Fibroblast of skin of scalp (primary cell): ENCODE results near the gene KLHL8. TPM values are rescaled to one million over a fixed set of nuclear protein-coding genes. Genes with fewer than 3 reads are reported as not detected.

Experiments
- DNase-seq: peaks from one replicate; pipeline ENCODE4 v3.0.0-alpha.2; 2013
- polyA plus RNA-seq, 2 experiments: library from polyadenylated mRNA; unstranded; fragments of 120-200 nt; gene quantifications; one replicate each; pipeline ENCODE4 v1.2.1, GENCODE V29; 2013; ENCODE audit not compliant: insufficient read length in 2 of 2

The KLHL8 gene
- 6.9 TPM for polyA plus RNA-seq (2013, experiment 1 of 2; ENCODE audit: insufficient read length)
- 7.4 TPM for polyA plus RNA-seq (2013, experiment 2 of 2; ENCODE audit: insufficient read length)

DNA sequence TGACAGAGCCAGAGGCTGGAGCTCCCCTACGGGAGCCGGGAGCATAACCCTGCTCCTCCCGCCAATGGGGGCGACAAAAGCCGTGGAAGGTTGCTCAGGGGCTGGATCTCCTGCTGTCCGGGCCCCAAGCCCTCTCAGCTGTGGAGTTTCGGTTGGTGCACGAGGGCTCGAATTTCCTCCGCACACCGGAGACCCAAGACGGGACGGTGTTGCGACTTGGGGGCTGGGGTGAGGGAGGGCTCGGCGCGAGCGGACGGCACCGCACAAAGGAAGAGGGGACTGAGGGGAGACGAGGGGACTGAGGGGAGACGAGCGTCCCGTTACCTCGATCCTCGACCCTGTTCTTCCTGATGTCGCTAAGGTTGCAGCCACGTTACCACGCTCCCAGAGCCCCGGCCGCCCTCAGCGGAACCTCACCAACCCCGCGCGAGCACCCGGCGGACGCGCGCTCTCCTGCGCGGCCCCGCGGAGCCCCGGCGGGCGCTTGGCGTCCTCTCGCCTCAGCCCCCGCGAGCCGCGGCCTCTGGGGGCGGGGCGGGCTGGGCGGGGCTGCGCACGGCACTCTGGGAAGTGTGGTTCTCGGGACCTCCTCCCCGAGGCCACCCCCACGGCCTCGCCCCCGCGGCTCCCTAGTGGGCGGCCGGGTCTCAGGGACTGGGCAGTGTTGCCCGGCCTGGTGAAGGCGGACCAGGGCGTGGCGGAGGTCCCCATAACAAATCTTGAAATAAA, at the start of gene KLHL8:
Gene KLHL8 (minus strand): TSS at position 525 of the 729 bp plus-strand sequence. CDS start 25,079 bp downstream, outside the sequence.
- DNase-seq: peak; percentile 90

DNA sequence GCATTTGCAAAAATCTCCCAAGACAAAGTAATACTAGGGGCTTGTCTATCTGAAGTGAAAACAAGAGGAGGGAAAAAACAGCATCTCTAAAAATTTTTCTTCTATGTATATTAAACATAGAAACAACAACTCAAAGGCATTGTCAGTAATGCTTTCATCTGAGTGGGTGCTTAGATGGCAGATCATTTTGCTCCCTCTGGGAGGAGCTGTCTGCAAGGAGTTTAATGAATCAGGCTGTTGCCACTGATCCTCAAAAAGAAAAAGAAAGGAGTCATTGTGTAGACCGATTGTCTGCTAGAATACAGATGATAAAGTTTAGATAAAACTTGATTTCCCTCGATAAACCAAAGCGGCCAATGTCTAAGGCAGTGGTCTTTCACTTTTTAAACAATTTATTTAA, 49.7 kb upstream of the KLHL8 start:
- peak; percentile 34 for DNase-seq

DNA sequence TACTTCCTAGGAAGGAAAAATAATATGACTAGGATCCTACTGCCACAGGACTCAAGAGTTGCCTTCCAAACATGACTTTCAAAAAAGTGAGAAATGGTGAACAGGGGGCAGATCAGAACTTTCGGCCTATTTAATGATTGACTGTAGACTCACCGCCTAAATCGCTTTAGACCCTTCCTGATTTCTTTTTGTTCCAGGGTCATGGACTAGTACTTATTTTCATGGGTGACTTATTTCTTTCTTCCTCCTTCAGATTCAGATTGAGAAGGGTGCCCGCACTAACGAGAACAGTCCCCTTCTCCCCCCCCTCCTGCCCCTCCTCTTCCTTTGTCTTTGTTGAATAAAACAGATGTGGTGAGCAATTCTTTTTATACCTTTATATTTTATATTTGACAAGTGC, 48.0 kb upstream of the KLHL8 start:
- DNase-seq: no peak

DNA sequence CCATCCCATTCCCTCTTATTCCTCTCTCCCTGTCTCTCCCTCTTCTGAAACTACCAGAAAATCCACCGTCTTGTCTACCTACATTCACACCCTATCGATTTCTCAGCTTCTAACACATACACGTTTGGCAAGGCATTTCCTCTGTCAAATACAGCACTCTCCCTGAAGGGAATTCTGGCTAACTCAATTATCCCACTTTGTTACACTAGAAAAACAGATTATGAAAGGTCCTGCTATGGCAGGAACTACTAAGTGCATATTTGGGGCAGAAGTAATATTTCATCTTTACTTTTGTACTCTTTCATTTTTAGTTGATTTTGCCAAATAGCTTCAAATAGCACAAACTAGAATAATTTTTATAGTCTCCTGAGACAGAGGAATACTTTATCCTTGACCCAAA, 46.6 kb upstream of the KLHL8 start:
- DNase-seq: no peak

DNA sequence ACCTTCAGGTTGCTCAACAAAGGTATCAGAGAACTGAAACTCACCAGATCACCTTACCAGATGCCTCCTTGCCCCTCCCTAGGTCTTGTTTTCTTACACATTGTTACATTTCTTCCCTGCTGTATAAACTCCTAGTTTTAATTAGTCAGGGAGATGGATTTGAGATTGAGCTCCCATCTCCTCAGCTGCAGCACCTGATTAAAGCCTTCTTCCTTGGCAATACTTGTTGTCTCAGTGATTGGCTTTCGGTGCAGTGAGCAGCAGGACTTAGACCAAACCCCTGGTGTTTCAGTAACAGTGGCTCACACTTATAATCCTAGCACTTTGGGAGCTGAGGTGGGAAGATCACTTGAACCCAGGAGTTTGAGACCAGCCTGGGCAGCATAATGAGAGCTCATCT, 42.5 kb upstream of the KLHL8 start:
- no peak for DNase-seq

DNA sequence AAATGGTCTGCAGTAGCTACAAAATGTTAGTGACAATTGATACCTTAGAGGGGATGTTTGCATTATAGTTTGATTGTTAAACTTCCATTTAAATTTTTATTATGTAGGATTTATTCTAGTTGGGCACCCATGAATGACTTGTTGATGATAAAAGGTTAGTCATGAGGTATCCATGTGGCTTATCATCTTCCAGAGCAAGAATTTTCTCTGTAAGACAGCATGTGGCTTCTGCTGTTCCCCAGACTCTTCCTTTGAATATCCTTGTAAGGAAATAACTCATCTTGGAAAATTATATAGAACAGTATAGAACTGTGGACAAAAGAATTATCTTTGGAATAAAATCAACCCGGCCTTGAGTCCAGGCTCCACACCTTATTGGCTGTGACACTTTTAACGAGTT, 40.1 kb upstream of the KLHL8 start:
- no peak for DNase-seq

DNA sequence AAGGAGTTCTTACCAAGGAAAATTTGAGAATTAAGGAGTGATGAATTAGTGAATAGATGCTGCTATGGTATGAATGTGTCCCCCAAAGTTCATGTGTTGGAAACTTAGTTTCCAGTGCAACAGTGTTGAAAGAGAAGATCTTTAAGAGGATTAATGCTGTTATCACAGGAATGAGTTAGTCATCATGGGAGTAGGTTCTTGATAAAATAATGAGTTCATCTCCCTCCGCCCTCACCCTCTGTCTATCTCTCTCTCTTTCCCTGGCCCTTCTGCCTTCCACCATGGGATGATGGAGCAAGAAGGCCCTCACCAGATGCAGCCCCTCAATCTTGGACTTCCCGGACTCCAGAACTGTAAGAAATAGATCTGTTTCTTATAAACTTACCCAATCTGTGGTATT, 38.3 kb upstream of the KLHL8 start:
- no peak for DNase-seq

DNA sequence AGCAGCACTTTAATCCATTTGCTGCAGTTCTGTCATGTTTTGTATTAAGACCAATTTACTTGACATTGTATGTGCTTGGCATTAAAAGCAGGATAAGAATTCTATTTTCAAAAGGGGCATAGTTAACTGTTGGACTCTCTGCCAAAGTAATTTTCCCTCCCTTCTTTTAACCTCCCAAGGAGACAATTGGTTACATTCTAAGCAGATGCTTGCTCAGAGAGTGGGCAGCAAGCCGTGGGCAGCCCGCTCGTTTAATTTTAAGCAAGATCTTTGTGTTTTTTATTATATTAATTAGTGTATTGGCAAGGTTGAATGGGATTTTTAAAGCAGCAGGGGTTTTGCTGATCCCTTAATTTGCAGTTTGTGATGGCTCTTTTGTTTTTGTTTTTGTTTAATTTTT, 37.1 kb upstream of the KLHL8 start:
- no peak for DNase-seq

DNA sequence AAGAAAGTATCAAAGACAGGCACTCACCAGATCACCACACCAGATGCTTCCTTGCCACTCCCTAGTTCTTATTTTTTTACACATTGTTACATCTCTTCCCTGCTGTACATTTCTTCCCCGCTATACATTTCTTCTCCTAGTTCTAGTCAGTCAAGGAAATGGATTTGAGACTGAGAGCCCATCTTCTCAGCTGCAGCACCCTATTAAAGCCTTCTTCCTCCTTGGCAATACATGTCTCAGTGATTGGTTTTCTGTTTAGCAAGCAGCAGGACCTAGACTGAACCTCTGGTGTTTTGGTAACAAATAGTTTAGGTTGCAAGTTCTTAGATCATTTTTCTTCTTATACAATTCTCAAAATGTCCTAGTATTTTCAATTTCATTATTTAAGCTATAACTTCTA, 35.3 kb upstream of the KLHL8 start:
- no peak for DNase-seq

DNA sequence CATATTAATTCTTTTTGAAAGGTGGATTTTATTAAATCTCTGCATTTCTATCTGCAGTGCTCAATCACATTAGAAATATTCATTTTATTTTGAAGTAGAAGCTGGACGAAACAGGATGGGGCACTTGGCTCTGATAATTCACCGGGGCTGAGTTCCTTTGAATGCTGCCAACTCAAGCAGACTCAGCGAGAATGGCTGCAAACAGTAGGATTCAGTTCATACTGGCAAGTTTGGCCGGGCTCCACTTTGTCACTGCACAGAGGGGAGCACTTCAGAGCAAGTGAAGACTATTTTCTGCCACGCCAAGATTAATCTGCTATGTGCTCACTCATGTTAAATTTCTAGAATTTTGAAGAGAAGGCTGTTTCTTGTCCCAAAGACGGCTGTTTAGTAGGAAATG, 30.7 kb upstream of the KLHL8 start:
- no peak for DNase-seq

DNA sequence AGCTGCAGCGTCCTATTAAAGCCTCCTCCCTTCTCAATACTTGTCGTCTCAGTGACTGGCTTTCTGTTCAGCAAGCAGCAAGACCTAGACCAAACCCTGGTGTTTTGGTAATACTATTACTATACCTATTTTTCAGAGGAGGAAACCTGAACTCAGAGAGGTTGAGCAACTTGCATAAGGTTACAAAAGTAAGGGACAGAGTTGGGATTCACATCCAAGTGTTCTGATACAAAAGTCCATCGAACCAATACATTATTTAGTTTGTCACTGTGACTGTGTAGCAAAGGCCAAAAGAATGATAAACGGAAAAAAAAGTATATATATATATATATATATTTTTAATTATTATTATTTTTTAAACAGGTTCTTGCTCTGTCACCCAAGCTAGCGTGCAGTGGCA, 29.9 kb upstream of the KLHL8 start:
- DNase-seq: no peak

DNA sequence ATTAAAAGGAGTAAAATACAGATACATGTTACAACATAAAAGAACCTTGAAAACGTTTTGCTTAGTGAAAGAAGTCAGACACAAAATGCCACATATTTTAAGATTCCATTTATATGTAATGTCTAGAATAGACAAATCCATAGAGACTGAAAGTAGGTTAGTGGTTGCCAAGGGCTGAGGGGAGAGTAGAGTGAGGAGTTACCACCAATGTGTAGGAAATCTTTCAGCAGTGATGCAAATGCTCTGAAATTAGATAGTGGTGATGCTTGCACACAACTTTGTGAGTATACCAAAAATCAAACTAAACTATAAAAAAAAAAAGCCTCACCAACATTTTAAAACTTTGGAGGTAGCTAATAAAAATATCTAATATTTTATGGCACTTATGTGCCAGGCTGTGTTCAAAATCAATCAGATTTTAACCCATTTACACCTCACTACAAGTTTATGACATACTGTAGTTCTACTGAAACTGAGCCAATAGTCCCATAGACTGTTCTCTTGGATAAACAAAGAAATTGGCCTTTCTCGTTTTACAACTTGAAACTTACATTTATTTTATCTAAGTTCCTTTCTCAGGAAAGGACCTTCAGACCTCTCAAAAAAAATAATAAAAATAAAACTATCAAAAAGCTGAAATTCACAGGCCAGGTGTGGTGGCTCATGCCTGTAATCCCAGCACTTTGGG, 29.1 kb upstream of the KLHL8 start:
- DNase-seq: no peak

DNA sequence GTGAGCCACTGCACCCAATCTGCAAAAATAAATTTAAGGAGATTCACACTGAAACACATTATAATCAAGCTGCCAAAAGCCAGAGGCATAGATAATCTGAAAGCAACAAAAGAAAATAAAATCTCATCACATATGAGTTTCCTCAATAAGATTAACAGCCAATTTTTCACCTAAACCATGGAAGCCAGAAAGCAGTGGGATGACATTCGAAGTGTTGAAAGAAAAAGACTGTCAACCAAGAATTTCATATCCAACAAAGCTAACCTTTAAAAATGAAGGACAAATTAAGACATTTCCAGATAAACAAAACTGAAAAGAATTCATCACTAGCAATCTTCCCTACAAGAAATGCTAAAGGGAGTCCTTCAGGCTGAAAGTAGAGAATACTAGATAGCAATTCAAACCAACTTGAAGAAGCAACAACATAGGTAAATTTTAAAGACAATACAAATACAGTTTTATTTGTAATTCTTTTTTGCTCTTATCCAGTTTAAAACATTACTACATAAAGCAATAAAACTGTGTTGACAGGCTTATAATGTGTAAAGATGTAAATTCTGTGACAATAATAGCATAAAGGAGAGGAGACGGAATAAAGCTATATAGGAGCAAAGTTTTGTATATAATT, 23.1 kb upstream of the KLHL8 start:
- no peak for DNase-seq

DNA sequence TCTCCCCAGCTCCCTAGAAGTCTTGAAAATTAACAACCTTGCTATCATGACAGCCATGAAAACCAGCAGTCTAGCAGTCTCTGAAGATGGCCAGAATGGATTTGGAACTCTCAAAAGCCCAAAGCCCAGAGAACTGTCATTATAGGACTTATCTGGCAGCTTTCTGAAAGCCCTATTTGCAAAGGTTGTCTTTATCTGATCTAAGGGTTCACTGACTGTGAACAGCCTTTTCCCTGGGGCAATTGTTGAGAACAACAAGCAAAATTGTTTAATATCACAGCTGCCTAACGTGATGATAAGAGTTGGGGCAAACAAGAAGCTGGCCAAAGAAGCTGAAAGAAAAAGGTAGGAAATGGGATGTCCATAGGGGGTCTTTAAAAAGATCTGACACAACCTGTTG, 20.9 kb upstream of the KLHL8 start:
- no peak for DNase-seq

DNA sequence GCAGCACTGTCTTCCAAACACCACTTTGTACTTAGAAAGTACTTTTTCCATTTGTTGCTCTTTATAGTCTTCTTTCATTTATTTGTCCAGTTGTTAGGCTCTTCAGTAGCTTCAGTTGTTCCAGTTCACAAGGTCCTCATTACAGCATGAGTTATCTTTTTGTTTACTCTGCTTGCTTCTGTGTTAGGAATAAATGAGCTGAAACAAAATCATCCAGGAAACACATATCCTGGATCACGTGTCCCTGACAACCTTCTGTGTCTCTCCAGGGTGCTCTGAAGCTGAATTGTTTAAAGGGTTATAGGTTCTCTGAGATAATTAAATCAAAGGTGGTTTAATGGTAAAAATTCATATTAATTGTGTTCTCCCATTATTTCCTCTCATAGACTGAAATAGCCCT, 19.9 kb upstream of the KLHL8 start:
- DNase-seq: no peak

DNA sequence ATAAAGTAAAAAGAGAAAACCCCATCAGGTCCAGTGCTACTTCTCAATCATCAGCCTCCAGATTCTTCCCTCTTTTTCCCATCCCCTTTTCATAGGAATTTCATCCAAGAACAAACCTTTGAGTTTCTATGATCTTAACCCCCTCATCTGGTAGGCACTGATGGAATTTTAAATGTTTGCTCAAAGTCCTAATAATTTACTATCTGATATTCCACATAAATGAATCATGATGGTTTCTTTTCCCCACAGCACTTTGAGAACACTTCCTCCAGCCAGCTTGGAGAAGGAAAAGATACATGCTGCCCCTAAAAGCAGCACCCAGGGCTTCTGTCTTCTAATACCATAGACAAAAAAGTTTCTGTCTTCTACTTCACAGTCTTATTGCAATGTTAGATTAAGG, 19.4 kb upstream of the KLHL8 start:
- peak; percentile 13 for DNase-seq

DNA sequence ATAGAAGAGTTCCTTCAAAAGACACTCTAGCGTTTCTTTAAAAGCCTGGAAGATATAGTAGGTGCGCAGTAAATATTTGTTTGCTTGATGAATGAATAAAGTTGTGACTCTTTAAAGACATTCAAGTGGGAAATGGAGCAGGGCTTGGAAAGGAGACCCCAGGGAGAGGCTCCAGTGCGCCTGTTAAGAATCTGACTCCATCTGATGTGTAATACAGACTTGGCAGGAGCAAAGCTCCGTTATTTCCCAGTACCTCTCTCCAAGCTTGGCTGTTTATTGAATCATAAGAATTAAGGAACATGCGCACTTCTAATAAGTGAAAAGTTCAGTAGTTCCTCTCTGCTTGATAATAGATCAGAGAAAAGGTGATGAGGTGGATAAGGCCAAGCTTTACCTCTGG, 18.8 kb upstream of the KLHL8 start:
- no peak for DNase-seq

DNA sequence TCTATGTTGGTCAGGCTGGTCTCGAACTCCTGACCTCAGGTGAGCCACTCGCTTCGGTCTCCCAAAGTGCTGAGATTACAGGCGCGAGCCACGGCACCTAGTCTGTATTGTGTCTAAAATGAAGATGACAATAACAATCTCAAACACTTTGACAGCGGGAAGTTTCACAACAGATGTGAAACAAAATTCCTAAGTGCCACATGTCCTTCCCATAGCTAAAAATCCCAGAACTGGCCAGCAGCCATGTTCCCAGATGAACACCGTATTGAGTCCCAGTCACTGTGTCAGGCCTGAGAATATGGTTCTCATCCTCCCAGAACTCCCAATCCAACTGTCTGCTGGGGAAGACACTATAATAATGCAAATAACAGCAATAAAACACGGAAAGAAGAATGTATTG, 16.4 kb upstream of the KLHL8 start:
- DNase-seq: peak; percentile 31

DNA sequence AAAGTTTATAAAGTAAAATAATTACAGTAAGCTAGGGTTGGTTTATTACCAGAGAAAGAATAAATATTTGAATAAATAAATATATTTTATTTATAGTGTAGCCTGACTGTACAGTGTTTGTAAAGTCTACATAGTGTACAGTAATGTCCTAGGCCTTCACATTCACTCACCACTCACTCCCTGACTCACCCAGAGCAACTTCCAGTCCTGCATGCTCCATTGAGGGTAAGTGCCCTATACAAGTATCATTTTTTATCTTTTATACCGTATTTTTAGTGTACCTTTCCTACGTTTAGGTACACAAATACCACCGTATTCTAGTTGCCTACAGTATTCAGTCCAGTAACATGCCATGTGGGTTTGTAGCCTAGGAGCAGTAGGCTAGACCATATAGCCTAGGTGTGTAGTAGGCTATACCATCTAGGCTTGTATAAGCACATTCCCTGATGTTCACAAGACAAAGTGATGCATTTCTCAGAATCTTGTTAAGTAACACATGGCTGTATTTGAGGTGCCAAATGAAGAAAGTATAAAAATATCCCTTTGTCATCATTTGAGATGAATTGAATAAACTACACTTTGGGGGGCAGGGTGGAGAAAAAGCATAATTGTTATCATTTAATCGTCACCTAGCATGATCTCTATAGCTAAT, 14.7 kb upstream of the KLHL8 start:
- DNase-seq: no peak

DNA sequence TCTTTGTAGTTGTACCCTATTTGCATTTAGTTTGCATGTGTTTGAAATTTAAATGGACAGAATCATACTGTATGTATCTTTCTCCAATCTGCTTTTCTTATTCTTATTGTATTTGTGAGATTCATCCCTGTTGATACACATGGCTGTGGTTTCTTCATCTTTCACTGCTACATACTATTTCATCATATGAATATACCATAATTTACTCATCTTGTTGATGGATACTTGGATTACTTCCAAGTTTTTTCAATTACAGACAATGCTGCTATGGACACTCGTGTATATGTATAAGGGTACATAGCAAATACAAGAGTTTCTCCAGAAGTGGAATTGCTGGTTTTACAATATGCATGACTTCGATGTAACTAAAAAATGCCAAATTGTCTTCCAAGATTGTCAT, 11.8 kb upstream of the KLHL8 start:
- peak; percentile 39 for DNase-seq

DNA sequence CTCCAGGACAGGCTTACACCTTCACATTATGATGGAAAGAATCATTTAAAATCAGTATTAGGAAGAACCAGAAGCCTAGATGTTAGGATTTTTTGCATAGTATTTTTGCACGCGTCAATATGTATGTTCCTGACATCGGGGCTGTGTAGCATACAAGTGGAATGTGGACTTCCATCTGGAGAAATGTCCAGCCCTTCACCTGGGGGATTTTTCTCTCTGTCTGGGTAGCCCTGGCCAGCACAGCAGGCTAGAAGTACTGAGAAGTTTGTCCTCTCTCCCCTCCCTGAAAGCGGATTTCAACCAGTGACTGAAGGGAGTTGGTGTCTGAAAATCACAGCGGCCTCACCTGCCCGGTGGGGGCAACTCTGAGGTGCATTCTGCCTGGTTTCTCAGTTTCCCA, 10.4 kb upstream of the KLHL8 start:
- no peak for DNase-seq

DNA sequence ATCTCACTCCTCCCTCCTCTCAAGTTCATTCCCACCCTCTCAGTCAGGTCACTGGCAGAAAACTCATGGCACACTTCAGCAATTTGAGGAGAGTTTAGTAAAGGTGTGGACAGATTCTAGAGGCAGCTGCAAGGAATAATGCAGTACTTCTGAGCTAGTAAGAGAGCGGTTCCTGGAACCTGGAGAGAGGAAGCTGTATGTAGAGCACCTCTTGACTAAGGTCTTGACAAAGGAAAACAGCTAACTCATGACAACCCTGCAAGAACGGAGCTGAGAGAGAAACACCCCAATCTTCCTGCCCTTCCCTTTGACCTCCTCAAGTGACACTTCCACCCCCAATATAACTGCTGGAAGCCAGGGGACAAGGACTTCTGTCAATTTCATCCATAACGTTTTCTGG, 9.6 kb upstream of the KLHL8 start:
- no peak for DNase-seq

DNA sequence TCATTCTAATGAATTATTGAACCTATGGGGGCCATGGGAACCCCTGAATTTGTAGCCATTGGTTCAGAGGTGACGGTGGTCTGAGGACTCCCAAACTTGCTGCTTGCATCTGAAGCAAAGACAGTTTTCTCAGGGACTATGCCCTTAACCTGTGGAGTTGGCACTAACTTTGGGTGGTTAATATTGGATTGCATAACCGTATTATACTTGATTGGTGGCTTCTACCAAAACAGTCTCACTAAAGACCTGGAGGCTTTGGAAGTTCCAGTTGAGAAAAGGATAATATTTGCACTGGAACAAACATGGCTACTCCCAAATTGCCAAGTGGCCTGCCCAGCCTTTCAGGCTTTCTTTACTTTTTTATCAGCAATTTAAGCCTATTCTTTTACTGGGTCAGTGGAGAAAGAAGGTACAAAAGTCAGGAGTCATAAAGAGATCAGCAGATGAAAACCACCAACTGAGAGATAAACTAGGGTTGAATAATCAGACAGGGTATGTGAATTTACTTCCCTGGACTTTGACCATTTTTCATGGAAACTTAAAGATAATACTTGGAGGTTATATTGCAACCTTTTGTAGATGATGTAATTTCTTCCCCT, 7.9 kb upstream of the KLHL8 start:
- no peak for DNase-seq
